ENCODE data around the gene DIP2C. TPM values are rescaled to one million over a fixed set of nuclear protein-coding genes. Genes with fewer than 3 reads are reported as not detected.
"Not testable (repeated sequence)": the region's sequence is repeated elsewhere in the genome, so short reads cannot be mapped to it uniquely, and the experiment has no call there.

DIP2C gene
- total RNA-seq, 4 donors from 2014 or later = 10.5 to 40.5 (median 19.5) TPM

DNA sequence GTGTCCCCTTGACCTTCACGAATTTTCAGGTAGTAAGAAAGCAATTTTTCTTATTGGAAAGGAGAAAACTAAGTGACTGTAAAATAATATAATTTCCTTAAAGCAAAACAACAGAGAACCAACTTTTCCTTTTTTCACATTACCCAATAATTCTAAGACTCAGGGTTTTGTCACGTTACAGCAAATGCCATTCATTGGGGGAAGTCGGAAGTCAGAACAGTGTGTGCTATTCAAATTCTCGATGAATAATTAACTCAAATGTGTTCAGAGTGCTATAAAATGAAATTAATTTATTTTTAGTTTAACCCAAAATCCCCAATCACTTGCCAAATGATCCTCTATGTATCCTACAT, 40.0 kb downstream of the DIP2C start:
- no peaks in the 10 kb centered on the region for H3K27me3 ChIP-seq
- H3K27ac ChIP-seq = peak overlapping the region; percentile 70 to 81
- TF ChIP-seq, protein P1, sequence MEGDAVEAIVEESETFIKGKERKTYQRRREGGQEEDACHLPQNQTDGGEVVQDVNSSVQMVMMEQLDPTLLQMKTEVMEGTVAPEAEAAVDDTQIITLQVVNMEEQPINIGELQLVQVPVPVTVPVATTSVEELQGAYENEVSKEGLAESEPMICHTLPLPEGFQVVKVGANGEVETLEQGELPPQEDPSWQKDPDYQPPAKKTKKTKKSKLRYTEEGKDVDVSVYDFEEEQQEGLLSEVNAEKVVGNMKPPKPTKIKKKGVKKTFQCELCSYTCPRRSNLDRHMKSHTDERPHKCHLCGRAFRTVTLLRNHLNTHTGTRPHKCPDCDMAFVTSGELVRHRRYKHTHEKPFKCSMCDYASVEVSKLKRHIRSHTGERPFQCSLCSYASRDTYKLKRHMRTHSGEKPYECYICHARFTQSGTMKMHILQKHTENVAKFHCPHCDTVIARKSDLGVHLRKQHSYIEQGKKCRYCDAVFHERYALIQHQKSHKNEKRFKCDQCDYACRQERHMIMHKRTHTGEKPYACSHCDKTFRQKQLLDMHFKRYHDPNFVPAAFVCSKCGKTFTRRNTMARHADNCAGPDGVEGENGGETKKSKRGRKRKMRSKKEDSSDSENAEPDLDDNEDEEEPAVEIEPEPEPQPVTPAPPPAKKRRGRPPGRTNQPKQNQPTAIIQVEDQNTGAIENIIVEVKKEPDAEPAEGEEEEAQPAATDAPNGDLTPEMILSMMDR (IDR thresholded peaks at IDR 0.05) = no peak
- TF ChIP-seq POLR2A (IDR thresholded peaks at IDR 0.05) = no peak
- peaks cover 0 to 13% of the 10 kb centered on the region in 2 donors for H3K4me1 ChIP-seq
- no peaks in the 10 kb centered on the region for H3K36me3 ChIP-seq
- H3K4me3 ChIP-seq = peak overlapping the region in 1 of 2 donors; percentile 22
- H3K9me3 ChIP-seq = no peaks in the 10 kb centered on the region
- intact Hi-C loops (cut with DNase I; ENCODE audit: low total_unique reads) = no loop called here
- DNase-seq = no peak

DNA sequence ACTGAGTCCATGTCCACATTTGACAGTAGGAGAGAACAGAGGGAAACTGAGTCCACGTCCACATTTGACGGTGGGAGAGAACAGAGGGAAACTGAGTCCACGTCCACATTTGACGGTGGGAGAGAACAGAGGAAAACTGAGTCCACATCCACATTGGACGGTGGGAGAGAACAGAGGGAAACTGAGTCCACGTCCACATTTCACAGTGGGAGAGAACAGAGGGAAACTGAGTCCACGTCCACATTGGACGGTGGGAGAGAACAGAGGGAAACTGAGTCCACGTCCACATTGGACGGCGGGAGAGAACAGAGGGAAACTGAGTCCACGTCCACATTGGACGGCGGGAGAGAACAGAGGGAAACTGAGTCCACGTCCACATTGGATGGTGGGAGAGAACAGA, 42.4 kb downstream of the DIP2C start:
- H3K4me1 ChIP-seq = not testable (repeated sequence)
- peak overlapping the region in 1 of 2 donors; percentile 19 for H3K27ac ChIP-seq

DNA sequence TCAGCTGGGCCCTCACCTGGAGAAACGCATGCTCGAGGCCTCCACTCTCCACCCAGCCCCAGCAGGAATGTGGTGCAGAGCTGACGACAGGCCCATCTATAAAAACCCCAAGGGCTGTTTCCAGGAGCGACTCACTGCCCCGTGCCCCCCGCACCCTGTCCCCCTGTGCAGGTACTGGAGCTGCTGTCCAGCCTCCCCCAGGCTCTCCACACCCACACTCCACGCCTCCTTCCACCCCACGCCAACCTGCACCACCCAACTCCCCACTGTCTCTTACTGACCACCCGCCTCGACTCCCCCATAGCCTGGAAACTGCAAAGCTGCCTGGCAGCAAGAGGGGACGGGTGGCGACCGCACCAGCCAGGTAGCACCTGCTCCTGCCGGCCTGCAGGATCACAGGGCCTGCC, 43.3 kb downstream of the DIP2C start:
- Histone ChIP-seq H3K9me3 (no peaks in the 10 kb centered on the region), H3K4me3 (no peak overlapping the region), H3K4me1 (peaks cover 0 to 6% of the 10 kb centered on the region in 2 donors), H3K27ac (no peak overlapping the region), H3K27me3 (no peaks in the 10 kb centered on the region), H3K36me3 (no peaks in the 10 kb centered on the region)
- TF ChIP-seq POLR2A (IDR thresholded peaks at IDR 0.05) = no peak
- TF ChIP-seq, protein P1 (IDR thresholded peaks at IDR 0.05) = no peak
- intact Hi-C loops (cut with DNase I; ENCODE audit: low total_unique reads) = no loop called here
- DNase-seq = no peak

More for the DNA sequence above, 42.4 kb downstream of the DIP2C start:
- H3K36me3 ChIP-seq; H3K9me3 ChIP-seq; DNase-seq; intact Hi-C loops (cut with DNase I; ENCODE audit: low total_unique reads); H3K4me3 ChIP-seq; H3K27me3 ChIP-seq: not testable (repeated sequence)

DNA sequence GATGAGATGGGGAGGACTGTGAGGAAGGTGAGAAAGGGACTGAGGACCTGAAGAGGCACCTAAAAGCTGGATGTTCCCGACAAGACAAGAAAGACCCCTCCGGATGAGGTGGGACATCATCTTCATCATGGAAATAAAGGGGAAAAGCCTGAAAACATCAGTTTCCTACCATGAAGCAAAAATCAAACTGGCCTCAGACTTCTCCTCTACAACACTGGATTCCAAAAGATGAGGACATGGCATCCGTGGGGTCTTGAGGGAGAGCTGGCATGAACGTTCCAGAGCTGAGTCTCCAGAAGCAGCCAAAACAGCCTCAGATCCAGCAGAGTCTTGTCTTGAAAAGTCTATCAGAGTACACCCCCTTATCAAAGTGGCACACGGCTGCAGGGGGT, 44.5 kb downstream of the DIP2C start:
- DNase-seq = no peak
- Histone ChIP-seq H3K27me3 (no peaks in the 10 kb centered on the region), H3K36me3 (no peaks in the 10 kb centered on the region), H3K4me1 (peaks cover 0 to under 1% of the 10 kb centered on the region in 2 donors), H3K4me3 (no peak overlapping the region), H3K9me3 (no peaks in the 10 kb centered on the region), H3K27ac (no peak overlapping the region)
- no peak for TF ChIP-seq POLR2A (IDR thresholded peaks at IDR 0.05)
- TF ChIP-seq, protein P1 (IDR thresholded peaks at IDR 0.05) = no peak
- intact Hi-C loops (cut with DNase I; ENCODE audit: low total_unique reads) = no loop called here

DNA sequence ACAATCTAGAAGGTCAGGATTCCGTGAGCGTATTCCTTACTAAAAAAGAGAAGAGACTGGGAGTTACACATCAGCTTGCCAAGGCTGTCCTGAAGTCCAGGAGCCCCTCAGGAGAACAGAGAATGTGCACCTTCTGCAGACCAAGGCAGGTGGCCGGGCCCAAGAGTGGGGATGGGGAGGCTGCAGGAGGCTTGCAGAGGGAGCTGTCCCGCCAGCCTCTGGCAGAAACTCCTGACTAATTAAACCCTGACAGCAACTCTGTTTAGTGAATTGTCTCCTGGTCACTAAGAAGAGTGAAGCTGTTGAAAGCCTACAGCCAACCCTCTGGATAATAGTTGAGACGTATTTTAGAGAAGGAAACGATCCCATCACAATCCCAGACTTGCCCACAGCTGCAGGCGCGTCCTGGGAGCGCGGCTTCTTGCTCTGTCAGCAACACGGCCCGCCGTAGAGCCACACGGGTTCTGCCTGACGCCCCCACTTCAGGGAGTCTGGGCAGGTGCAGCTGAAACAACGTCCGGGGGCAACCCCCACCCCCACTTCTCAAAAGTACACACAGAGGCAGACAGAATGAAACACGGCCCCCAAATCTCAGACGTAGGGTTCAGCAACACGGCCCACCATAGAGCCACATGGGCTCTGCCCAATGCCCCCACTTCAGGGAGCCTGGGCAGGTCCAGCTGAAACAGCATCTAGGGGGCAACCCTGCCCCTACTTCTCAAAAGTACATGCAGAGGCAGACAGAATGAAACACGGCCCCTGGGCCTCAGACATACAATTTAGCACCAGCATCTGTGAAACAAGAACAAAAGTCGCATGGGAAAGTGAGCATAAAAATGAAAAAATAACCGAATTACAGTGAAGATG, 45.2 kb downstream of the DIP2C start:
- Histone ChIP-seq H3K4me1 (no peaks in the 10 kb centered on the region), H3K4me3 (no peak overlapping the region), H3K9me3 (no peaks in the 10 kb centered on the region), H3K36me3 (no peaks in the 10 kb centered on the region), H3K27me3 (no peaks in the 10 kb centered on the region), H3K27ac (no peak overlapping the region)
- no peak for TF ChIP-seq POLR2A (IDR thresholded peaks at IDR 0.05)
- TF ChIP-seq, protein P1 (IDR thresholded peaks at IDR 0.05) = no peak
- intact Hi-C loops (cut with DNase I; ENCODE audit: low total_unique reads) = no loop called here
- DNase-seq = no peak
